Measurements from ENCODE around the gene MTHFD1L.
"Not testable (repeated sequence)": the region's sequence is repeated elsewhere in the genome, so short reads cannot be mapped to it uniquely, and the experiment has no call there.

The MTHFD1L gene

GRCh38 chr6:151123641-151124040 is 258.1 kb downstream of the MTHFD1L start:
- DNase-seq (ENCODE audit: low read depth), result not testable (repeated sequence)

- DNase-seq (ENCODE audit: low read depth), result not testable (repeated sequence)
Measured at GRCh38 chr6:151125242-151125641, 259.7 kb downstream of the MTHFD1L start.

DNA sequence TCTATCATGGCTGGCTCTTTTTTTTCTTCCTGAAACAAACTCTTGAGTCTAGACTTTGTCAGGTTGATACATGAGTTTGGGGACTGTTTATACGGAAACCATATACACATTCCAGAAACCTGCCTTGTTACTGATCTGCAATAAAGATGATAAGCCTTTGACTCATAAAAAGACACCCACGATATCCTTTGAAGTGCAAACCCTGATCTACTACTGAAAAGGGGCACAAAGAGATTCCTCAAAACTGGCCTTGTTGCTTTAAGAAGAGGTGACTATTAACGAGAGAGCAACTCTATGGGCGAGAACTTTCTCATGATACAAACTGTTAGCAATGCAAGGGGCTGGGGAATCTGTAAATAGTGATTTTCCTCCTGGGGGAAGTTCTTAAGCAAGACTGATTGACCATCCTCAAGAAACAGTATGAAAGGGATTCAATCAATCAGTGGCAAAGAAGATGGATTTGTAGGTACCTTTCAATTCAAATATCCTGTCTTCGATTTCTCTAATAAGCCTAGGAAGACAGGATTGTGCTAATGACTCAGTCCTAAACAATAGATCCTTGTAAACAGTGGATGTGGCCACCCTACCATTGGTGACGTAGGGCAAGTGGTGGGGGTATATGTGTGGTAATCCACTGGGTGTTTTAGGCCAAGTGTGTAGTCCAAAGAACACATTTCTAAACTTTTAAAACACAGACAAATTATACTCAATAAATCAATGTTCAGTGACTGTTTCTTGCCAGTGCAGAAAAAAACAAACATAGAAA is 260.3 kb downstream of the MTHFD1L start:
- not testable (repeated sequence) for DNase-seq (ENCODE audit: low read depth)

DNA sequence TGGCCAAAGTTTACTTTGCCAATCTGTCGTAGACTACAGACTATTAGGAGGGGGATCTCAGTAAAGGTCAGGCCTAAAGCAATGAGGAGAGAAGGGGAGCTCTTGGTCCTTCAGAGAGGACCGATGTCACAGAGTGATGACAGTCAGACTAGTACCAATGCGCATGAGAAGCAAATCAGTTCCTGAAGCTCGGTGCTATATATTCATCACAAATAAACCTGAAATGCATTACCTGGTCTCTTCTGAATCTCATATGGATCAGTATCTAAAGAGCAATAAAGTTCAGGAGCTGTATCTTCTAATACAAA is 260.9 kb downstream of the MTHFD1L start:
- not testable (repeated sequence) for DNase-seq (ENCODE audit: low read depth)

GRCh38 chr6:151127133-151127798 is 261.8 kb downstream of the MTHFD1L start:
- DNase-seq (ENCODE audit: low read depth), result not testable (repeated sequence)

GRCh38 chr6:151128763-151129370 is 263.4 kb downstream of the MTHFD1L start:
- no peak for DNase-seq (ENCODE audit: low read depth)

GRCh38 chr6:151130329-151130728 is 264.8 kb downstream of the MTHFD1L start:
- no peak for DNase-seq (ENCODE audit: low read depth)

DNA sequence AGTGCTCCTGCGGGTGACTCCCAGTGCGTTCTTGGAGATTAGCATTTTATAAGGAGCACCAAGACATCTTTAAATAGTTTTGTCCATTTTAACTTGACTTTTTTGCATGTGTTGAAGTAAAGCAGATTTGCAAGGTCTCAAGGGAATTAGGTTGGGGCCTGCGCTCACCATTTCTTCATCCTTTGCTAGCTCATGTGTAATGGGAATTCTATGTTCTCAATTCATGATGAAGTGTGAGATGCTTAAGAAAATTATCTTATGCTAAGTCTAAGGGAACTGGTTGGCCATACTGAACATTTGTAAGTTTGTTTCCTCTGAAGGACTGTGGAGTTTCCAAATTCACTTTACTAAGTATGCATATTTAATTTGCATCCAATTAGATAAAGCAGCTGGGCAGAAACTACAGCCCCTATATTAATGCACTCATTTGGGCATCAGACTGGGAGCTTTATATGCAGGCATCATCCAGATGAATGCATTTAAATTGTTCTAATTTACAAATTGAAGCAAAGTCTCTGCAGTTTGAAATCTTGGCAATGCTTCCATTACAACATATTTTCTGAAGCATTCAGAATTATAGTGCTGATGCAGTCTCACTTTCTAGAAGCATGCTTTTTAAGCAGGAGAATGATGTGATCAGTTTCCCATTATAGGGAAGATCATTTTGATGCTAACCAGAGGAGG is 266.0 kb downstream of the MTHFD1L start:
- DNase-seq (ENCODE audit: low read depth), result no peak

GRCh38 chr6:151136141-151136755 is 270.7 kb downstream of the MTHFD1L start:
- DNase-seq (ENCODE audit: low read depth), result no peak

DNA sequence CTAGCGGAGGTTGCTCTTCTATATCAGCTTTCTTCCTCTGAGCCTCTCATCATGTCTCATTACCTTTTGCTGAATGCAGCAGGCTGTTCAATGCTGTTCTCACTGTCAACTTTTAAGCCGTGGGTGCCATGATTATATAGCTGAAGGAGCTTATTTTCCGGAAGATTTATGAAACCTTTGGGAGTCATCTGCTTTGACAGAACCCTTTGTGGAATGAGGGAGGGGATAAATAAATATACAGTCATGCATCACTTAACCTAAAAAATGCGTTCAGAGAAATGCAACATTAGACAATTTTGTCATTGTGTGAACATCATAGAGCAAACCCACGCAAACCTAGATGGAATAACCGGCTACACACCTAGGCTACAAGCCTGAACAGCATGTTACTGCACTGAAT is 272.0 kb downstream of the MTHFD1L start:
- DNase-seq (ENCODE audit: low read depth), result no peak

DNA sequence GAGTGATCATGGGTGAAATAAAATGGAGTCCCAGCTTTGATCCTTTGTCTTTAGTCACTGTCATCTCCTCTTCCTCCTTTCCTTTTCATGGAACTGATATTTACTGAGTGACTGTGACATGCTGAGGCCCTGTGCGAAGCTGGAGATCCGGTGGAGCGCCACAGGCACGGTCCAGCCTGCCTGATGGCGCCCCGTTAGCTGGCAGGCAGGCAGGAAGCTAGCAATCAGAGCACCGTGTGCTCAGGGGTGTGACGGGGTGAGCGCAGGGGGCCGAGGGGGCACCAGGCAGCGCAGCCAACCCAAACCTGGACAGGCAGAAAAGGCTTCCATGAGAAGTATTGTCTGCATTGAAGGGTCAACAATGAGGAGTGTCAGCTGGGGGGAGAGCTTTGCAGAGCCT is 274.0 kb downstream of the MTHFD1L start:
- DNase-seq (ENCODE audit: low read depth), result no peak

DNA sequence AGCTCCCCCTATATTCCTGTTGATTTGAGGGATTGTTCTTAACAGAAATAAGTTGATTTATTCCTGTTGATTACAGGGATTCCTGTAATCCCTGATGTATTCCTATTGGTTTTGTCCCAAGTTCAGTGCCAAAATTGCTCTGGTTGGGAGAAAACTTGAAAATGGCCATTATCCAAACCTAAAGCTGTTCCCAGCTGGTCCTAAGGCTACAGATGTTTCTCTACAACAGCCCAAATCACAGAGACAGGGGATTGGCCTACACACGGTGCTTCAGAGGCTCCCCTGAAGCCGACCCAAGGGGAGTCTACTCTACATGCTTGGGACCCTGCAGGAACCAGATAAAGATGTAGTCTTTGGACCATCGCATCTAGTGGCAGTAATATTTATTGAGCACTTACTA is 275.3 kb downstream of the MTHFD1L start:
- DNase-seq (ENCODE audit: low read depth), result no peak

DNA sequence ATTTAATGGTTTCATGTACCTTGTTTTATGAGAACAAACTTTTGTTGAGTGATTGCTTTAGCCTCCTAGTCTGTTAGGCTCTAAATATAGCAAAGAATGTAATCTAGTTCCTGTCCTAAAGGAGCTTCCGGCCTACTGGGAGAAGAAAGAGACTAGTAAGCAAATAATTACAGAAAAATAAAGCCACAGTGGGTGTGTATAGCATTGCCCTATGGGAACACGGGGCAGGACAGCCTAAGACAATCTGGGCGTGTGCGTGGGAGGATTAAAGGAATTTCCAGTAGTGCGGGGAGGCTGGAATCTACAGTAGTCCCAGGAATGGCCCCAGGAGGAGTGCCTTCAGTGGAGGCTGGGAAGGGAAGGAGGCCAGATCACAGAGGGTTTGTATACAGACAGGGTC is 276.2 kb downstream of the MTHFD1L start:
- no peak for DNase-seq (ENCODE audit: low read depth)

- no peak for DNase-seq (ENCODE audit: low read depth)
Measured at GRCh38 chr6:151142676-151143075, 277.2 kb downstream of the MTHFD1L start.

- no peak for DNase-seq (ENCODE audit: low read depth)
Measured at GRCh38 chr6:151143337-151143736, 277.8 kb downstream of the MTHFD1L start.

GRCh38 chr6:151143806-151144205 is 278.3 kb downstream of the MTHFD1L start:
- DNase-seq (ENCODE audit: low read depth), result no peak

DNA sequence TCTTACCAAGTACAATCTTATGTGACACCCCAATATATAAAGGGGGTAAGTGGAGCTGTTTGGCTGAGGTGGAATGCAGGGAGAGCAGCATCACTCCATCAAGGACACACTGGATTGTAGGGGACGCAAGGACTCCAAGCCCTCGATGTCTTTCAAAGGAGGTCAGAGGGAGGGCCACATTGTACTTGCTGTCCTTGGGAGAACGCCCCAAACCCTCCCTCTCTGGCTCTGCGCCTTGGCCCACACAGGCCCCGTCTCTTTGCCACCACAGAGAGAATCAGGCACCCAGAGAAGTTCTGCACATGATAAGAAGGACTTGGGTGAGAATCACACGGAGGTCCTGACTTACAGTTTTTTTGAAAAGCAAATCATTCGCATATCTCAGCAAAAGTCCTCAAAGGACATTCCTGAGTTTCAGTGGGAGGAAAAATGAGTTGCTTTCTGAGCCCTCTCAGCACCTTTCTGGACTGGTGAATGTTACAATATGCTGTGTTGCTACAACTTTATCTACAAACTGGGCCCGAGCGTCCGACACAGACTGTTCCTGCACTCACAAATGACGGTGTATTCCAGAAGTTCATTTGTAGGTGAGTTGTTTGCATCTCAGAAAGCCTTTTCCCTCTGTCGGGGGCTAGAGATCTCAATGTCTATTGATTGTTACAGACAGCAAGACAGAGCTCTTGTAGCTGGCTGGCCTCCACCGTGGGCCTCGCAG is 281.8 kb downstream of the MTHFD1L start:
- no peak for DNase-seq (ENCODE audit: low read depth)

- no peak for DNase-seq (ENCODE audit: low read depth)
Measured at GRCh38 chr6:151148111-151148510, 282.6 kb downstream of the MTHFD1L start.

DNA sequence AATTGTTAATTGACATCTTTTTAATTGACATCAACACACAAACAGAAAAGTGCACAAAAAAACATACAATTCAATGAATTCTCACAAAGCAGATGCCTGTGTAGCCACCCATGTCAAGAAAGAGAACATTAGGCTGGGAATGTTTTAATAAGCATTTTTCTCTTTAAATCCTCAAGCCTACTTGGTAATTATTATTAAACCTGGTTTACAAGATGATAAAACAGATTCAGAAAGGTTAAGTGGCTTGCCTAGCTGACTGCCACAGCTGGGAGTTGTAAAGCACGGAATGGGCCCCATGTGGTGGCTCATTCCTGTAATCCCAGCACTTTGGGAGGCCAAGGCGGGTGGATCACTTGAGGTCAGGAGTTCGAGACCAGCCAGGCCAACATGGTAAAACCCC is 284.3 kb downstream of the MTHFD1L start:
- no peak for DNase-seq (ENCODE audit: low read depth)
